ENCODE results near the gene CNTNAP2.

DNA sequence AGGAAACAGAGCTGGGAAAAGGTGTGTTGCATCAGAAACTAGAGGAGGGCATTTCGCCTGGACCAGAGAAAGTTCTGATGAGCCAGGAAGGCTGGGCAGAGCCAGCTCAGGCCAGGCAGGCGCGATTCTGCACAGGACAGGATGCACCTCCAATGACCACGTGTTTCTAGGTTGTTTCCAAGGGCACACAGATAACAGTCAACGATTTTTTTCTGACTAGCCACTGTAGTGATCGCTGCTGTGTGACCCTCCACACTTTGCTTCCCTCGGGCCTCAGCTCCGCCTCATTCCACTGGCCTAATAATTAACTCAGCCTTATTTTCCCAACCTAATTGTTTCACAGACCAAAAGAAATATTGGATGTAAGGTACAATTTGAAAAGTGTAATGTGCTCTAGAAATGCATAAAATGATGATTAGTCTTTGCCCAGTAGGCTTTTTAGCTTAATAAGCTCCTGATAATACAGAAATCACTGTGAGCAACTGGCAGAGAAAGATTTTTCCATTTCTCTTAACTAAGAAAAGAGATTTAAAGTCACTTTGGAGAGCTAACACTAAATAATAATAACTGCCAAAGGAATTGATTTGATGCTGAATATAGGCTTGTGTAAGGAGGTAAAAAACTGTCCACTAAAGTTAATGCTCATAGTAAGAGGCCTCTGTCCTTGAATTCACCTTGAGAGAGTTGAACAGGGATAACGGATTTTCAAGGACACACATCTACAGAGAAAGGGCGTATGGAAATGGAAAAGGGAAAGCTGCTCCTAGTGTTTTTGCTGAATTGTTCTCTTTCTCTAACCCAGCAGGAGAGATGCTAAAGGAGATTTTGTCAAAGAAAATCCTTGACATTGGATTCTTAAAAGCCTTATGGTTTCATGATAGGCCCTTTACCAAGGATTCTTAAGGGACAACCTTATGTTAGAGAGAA is 2183.0 kb downstream of the CNTNAP2 start:
- TF ChIP-seq EP300 (IDR thresholded peaks at IDR 0.05) (no peak), POLR2A (IDR thresholded peaks at IDR 0.05) (no peak)
- TF ChIP-seq, protein P1, sequence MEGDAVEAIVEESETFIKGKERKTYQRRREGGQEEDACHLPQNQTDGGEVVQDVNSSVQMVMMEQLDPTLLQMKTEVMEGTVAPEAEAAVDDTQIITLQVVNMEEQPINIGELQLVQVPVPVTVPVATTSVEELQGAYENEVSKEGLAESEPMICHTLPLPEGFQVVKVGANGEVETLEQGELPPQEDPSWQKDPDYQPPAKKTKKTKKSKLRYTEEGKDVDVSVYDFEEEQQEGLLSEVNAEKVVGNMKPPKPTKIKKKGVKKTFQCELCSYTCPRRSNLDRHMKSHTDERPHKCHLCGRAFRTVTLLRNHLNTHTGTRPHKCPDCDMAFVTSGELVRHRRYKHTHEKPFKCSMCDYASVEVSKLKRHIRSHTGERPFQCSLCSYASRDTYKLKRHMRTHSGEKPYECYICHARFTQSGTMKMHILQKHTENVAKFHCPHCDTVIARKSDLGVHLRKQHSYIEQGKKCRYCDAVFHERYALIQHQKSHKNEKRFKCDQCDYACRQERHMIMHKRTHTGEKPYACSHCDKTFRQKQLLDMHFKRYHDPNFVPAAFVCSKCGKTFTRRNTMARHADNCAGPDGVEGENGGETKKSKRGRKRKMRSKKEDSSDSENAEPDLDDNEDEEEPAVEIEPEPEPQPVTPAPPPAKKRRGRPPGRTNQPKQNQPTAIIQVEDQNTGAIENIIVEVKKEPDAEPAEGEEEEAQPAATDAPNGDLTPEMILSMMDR (IDR thresholded peaks at IDR 0.05): no peak

All from stomach (tissue), 4 donors.